Adipocyte (in vitro differentiated cells): Measurements from ENCODE around the gene NEDD9.

Experiments
- DNase-seq: peaks from one replicate; pipeline ENCODE4 v3.0.0-alpha.2; 2015; ENCODE audit warnings: low read depth
- H3K27me3 ChIP-seq: replicated peaks from 2 replicates; pipeline ENCODE4 v1.7.0; 2013; ENCODE audit warnings: mild to moderate bottlenecking, low read length, moderate library complexity; ENCODE audit not compliant: control insufficient read depth, insufficient read depth
- H3K36me3 ChIP-seq: 2 replicates; pipeline ENCODE4 v1.7.0; 2013; ENCODE audit warnings: low read length, mild to moderate bottlenecking, moderate library complexity; ENCODE audit not compliant: control insufficient read depth, insufficient read depth, severe bottlenecking
- H3K4me1 ChIP-seq: 2 replicates; pipeline ENCODE4 v1.7.0; 2013; ENCODE audit warnings: mild to moderate bottlenecking, low read length, moderate library complexity; ENCODE audit not compliant: control insufficient read depth, insufficient read depth
- H3K4me3 ChIP-seq: 2 replicates; pipeline ENCODE4 v1.7.0; 2013; ENCODE audit warnings: mild to moderate bottlenecking, low read length, moderate library complexity
- H3K9ac ChIP-seq: 2 replicates; pipeline ENCODE4 v1.7.0; 2013; ENCODE audit warnings: mild to moderate bottlenecking, low read length, moderate library complexity
- H3K9me3 ChIP-seq: 2 replicates; pipeline ENCODE4 v1.7.0; 2013; ENCODE audit warnings: mild to moderate bottlenecking, low read length, moderate library complexity; ENCODE audit not compliant: control insufficient read depth

The NEDD9 gene, protein sequence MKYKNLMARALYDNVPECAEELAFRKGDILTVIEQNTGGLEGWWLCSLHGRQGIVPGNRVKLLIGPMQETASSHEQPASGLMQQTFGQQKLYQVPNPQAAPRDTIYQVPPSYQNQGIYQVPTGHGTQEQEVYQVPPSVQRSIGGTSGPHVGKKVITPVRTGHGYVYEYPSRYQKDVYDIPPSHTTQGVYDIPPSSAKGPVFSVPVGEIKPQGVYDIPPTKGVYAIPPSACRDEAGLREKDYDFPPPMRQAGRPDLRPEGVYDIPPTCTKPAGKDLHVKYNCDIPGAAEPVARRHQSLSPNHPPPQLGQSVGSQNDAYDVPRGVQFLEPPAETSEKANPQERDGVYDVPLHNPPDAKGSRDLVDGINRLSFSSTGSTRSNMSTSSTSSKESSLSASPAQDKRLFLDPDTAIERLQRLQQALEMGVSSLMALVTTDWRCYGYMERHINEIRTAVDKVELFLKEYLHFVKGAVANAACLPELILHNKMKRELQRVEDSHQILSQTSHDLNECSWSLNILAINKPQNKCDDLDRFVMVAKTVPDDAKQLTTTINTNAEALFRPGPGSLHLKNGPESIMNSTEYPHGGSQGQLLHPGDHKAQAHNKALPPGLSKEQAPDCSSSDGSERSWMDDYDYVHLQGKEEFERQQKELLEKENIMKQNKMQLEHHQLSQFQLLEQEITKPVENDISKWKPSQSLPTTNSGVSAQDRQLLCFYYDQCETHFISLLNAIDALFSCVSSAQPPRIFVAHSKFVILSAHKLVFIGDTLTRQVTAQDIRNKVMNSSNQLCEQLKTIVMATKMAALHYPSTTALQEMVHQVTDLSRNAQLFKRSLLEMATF

DNA sequence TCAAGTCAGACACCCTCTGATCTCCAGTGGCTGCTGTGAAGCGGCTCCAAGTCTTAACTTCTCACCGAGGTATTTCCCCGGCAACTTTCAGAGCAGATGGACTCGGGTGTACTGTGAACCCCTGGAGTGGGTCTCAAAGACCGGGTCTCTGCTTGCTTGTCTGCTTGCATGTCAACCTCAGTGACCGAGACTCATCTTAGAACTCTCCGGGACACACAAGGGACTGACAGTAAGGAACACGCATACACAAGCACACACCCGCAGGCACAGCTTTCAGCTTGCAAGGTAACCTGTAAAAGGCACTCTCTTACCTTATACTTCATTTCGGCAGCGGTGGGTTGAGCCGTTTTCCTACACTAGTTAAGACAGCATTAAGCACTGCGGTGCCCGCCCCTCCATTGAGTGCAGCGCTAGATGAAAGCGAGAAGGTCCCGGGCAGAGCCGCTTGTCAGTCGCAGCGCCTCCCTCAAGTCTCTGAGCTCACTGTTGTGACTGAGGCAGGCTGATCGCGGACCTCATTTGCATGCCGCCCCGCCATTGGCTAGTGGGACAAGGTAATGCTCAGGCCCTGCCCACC lies at the start of gene NEDD9:
Gene NEDD9, minus strand, starts transcription at position 476 of the 577 bp plus-strand sequence. Its CDS starts 153 bp downstream, at position 323.
- no peaks in the 10 kb centered on the region for H3K27me3 ChIP-seq
- H3K36me3 ChIP-seq, result peaks cover 4% of the 10 kb centered on the region
- H3K9ac ChIP-seq, result peak within 1 kb of the TSS; percentile 87
- DNase-seq, result peak; percentile 99
- peak within 1 kb of the TSS; percentile 92 for H3K4me3 ChIP-seq
- H3K4me1 ChIP-seq, result peaks cover 45% of the 10 kb centered on the region
- no peaks in the 10 kb centered on the region for H3K9me3 ChIP-seq

DNA sequence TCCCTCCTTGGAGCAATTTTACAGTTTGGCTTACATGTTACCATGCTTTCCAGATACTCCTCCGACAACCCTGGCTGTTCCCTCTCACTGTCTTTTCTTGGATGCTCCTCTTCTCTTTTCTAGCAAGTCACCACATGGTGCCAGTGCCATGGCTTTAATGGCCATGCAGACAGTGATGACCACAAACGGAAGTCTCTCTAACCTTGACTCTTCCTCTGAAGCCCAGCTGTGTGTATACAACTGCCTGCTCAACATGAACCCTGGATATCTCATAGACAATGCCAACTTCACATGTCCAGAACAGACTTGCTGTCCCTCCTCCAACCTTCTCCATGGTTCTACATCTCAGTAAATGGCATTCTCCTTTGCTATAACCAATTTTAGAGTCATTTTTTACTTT lies 49.8 kb upstream of the NEDD9 start:
- DNase-seq, result no peak
- H3K4me3 ChIP-seq, result no peak overlapping the region
- no peaks in the 10 kb centered on the region for H3K9me3 ChIP-seq
- no peaks in the 10 kb centered on the region for H3K27me3 ChIP-seq
- H3K36me3 ChIP-seq, result no peaks in the 10 kb centered on the region
- no peak overlapping the region for H3K9ac ChIP-seq
- H3K4me1 ChIP-seq, result peaks cover 5% of the 10 kb centered on the region

DNA sequence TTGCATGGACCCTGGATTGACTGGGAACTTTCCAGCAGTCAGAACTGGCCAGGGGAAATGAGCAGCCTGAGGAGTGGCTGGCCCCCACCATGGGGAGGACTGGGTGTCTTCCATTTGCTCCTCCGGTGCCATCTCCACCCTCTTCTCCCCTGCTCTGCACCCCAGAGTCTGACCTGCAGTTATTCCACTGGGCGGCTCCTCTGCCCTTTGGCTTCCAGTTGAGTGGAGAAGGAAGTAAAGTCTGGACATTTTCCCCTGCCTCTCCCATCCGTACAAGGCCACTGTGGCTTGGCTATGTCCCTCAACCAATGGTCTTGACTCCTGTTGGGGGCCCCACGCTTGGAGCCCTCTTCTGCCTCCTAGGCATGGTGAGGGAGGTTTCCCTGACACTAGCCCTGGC lies 47.9 kb upstream of the NEDD9 start:
- Histone ChIP-seq H3K9me3 (no peaks in the 10 kb centered on the region), H3K27me3 (no peaks in the 10 kb centered on the region), H3K4me1 (peaks cover 9% of the 10 kb centered on the region), H3K9ac (no peak overlapping the region), H3K4me3 (no peak overlapping the region), H3K36me3 (no peaks in the 10 kb centered on the region)
- no peak for DNase-seq

DNA sequence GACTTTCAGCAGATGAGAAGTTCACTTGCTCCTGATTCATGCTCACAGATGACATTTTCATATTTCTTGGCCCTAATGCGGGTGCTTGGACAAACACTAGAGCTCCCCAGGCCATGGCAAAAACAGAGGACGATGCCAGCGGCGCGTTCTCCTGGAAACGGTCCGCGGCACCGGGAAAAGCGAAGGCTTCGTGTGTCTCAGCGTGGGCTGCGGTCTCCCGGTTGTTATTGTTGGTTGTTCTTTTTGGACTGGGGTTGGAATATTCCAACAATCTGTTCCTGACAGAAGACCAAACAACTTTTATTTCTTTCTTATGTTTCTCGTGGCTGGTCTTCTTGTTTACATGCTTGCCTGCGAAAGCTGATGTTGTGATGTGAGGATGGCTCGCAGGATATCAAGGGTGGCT lies 46.8 kb upstream of the NEDD9 start:
- Histone ChIP-seq H3K4me1 (peaks cover 9% of the 10 kb centered on the region), H3K9me3 (no peaks in the 10 kb centered on the region), H3K36me3 (no peaks in the 10 kb centered on the region), H3K27me3 (no peaks in the 10 kb centered on the region), H3K9ac (no peak overlapping the region), H3K4me3 (no peak overlapping the region)
- DNase-seq, result no peak

DNA sequence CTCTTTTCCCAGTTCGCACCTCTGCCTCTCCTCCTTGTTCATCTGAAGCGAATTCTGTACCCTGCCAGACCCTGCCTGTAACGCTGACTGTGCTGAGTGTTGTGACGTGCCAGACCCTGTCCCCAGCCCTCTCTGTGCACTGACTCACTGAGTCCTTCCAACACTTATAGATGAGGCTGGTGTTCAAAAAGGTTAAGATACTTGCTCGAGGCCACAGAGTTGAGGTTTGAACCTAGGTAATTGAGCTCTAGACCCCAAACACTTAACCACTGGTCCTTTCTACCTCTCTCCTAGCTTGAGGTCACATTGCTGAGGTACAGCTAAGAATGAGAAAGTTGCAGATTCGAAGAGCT lies 45.7 kb upstream of the NEDD9 start:
- Histone ChIP-seq H3K36me3 (no peaks in the 10 kb centered on the region), H3K9ac (no peak overlapping the region), H3K4me1 (peaks cover 9% of the 10 kb centered on the region), H3K27me3 (no peaks in the 10 kb centered on the region), H3K4me3 (no peak overlapping the region), H3K9me3 (no peaks in the 10 kb centered on the region)
- DNase-seq, result no peak

DNA sequence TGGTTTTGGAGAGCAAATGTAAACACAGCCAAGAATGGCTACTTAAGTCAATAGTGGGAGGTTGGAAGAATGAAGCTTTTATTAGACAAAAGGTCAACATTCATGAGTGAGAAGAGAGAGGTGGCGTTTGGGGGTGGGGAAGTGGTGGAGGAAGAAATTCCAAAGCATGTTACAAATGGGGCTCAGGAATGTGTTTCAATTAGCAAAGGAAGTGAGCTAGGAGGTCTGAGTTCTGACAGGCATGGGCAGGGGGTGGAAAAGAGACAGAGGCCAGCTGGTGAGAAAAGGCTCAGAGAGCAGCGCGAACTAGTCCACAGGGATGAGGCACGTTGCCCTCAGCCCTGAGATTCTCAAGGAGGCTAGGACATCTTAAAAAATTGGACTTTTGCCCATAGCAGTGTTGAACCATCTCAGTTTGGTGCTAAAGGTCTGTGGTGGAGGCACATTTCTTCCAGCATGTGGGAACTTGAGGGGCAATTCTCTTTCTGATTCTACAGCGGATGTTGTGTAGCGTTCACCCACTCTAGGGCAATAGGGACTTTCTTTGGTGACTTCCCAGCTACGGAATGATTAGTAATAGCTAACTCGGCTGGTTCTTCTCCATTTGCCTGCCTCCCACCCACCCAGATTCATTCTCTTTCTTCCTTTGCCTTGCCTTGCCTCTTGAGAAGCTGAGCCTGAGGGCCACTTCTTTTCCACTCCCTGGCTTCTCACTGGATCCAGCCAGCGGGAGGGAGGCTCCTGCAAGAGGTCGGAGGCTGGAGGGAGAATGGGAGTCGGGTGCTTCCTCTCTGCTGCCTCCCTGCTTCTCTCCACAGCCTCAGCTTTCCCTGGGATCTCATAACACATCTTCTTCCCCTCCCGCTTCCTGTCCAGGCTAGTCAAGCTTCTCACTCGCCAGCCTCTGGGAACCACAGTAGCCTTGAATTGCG lies 45.1 kb upstream of the NEDD9 start:
- Histone ChIP-seq H3K9me3 (no peaks in the 10 kb centered on the region), H3K27me3 (no peaks in the 10 kb centered on the region), H3K4me3 (no peak overlapping the region), H3K9ac (no peak overlapping the region), H3K4me1 (peaks cover 14% of the 10 kb centered on the region), H3K36me3 (no peaks in the 10 kb centered on the region)
- peak; percentile 42 for DNase-seq

DNA sequence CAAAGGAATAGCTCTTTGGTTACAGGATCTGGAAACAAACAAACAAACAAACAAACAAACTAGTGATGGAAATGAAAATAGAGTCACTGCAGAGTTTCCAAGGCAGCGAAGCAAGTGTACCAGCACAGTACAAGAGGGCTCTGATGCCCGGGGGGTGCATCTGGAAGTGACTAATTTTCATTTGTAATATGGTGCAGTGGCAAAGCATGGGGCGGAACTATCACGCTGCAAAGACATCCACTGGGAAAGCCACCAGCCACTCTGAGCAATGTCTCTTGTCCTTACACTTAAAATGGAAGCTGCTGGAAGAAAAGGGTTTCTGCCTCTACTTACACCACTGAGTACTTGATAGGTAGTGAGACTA lies 44.4 kb upstream of the NEDD9 start:
- no peak for DNase-seq
- H3K27me3 ChIP-seq, result no peaks in the 10 kb centered on the region
- no peaks in the 10 kb centered on the region for H3K36me3 ChIP-seq
- no peak overlapping the region for H3K4me3 ChIP-seq
- H3K9ac ChIP-seq, result no peak overlapping the region
- peaks cover 16% of the 10 kb centered on the region for H3K4me1 ChIP-seq
- no peaks in the 10 kb centered on the region for H3K9me3 ChIP-seq

DNA sequence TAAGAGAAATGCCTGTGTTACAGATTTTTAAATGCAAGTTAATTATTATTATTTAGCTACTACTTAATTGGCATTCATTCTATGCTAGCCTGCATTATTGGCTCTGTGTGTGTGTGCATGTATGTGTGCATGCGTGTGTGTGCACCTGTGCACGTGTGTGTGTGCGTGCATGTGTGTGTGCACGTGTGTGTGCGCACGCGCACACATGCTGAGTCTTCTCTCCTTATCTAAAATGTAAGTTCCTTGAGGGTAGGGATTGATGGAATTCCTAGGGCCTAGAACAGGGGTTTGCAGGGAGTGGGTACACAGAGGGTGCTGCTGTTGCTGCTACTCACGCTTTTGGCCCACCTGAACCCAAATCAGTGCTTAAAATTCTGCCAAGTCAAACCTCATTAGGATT lies 43.8 kb upstream of the NEDD9 start:
- Histone ChIP-seq H3K36me3 (no peaks in the 10 kb centered on the region), H3K4me3 (no peak overlapping the region), H3K27me3 (no peaks in the 10 kb centered on the region), H3K9me3 (no peaks in the 10 kb centered on the region), H3K4me1 (peaks cover 16% of the 10 kb centered on the region), H3K9ac (no peak overlapping the region)
- no peak for DNase-seq

DNA sequence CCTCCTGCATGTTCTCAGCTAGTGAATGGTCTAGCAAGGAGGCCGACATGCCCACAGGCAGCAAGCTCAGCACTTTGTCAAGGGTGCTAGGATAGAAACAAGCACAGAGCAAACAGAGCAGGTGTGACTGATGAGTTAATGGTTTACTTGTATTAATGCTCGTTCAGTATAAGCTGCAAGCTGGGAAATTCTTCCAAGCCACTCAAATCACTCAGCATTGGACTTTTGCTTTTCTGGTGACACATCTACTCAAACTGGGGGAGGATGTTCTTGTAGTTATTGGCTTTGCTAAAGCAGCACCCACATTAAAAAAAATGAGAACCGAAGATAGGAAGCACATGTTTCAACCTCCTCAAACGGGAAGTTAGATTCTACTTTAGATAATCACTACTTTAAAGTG lies 43.1 kb upstream of the NEDD9 start:
- Histone ChIP-seq H3K36me3 (no peaks in the 10 kb centered on the region), H3K9ac (no peak overlapping the region), H3K4me1 (peaks cover 16% of the 10 kb centered on the region), H3K9me3 (no peaks in the 10 kb centered on the region), H3K27me3 (no peaks in the 10 kb centered on the region), H3K4me3 (no peak overlapping the region)
- DNase-seq, result no peak

DNA sequence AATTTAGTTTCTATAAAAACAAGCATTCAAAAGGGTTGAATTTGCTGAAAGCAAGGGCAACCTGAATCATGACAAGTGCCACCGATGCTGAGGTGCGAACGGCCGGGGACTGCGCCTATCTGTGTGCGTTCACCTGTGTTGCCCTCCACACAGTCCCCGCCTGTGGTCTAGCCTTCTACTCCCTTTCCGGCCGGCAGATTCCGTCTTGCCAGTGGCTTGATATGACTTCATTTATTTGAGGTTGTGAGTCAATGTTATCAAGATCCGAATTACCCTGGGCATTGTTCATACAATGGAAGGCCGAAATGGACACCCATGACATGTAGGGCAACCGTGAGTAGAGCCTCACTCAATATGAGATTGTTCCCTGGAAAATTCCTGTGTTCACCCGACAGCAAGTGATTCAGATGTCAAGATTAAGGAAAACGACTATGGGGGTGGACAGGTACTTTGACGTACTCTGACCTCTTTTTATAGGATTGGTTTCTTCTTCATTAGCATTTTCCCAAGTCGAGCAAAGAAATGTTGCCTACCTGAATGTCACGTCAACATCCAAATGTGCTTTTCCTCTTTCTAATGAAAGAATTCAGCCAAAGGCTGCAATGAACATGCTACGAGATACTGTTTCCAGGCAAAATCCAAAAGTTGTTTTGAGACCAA lies 41.1 kb upstream of the NEDD9 start:
- DNase-seq, result no peak
- no peaks in the 10 kb centered on the region for H3K9me3 ChIP-seq
- H3K27me3 ChIP-seq, result no peaks in the 10 kb centered on the region
- no peak overlapping the region for H3K9ac ChIP-seq
- peaks cover 16% of the 10 kb centered on the region for H3K4me1 ChIP-seq
- H3K36me3 ChIP-seq, result no peaks in the 10 kb centered on the region
- no peak overlapping the region for H3K4me3 ChIP-seq
